Measurements from ENCODE around the gene GGTLC1.

DNA sequence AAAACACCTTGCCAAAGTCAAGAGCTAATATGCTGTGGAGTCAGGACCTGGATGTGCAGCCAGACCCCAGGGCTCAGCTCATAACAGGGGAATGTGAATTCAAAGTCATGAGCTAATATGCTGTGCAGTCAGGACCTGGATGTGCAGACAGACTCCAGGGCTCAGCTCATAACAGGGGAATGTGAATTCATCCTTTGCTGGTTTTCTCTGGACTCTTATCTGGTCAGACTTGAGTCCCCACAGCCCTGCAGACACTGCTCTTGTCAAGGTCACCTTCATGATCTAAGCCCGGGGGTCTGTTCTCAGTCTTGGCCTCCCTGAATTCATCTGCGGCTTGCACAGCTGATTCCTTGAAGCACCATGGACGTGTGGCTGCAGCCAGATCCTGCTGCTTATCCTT lies 19.2 kb upstream of the GGTLC1 start:
- TF ChIP-seq CTCF (IDR thresholded peaks at IDR 0.05) = no peak
- TF ChIP-seq EP300 (IDR thresholded peaks at IDR 0.05) = no peak
- no peak for TF ChIP-seq POLR2A (IDR thresholded peaks at IDR 0.05; ENCODE audit: low read depth)
